ENCODE data around the gene HTT-AS. TPM values are rescaled to one million over a fixed set of nuclear protein-coding genes. Genes with fewer than 3 reads are reported as not detected.

HTT-AS gene
- total RNA-seq, 1 donor, result not detected

- no peak for TF ChIP-seq CTCF (IDR thresholded peaks at IDR 0.05; ENCODE audit: insufficient read depth, low read length)
- DNase-seq (ENCODE audit: low read depth), result no peak
- no peak overlapping the region for H3K4me3 ChIP-seq (ENCODE audit: low read depth, low read length)
Observed at GRCh38 chr4:3118312-3118711, 44.0 kb upstream of the HTT-AS start.

- TF ChIP-seq CTCF (IDR thresholded peaks at IDR 0.05; ENCODE audit: insufficient read depth, low read length), result no peak
- no peak for DNase-seq (ENCODE audit: low read depth)
- H3K4me3 ChIP-seq (ENCODE audit: low read depth, low read length), result no peak overlapping the region
Observed at GRCh38 chr4:3116955-3117354, 42.6 kb upstream of the HTT-AS start.

- no peak for TF ChIP-seq CTCF (IDR thresholded peaks at IDR 0.05; ENCODE audit: insufficient read depth, low read length)
- no peak for DNase-seq (ENCODE audit: low read depth)
- H3K4me3 ChIP-seq (ENCODE audit: low read depth, low read length), result no peak overlapping the region
Observed at GRCh38 chr4:3115637-3116270, 41.4 kb upstream of the HTT-AS start.

- peak; percentile 41 for DNase-seq (ENCODE audit: low read depth)
- no peak for TF ChIP-seq CTCF (IDR thresholded peaks at IDR 0.05; ENCODE audit: insufficient read depth, low read length)
- H3K4me3 ChIP-seq (ENCODE audit: low read depth, low read length), result no peak overlapping the region
Observed at GRCh38 chr4:3114377-3114776, 40.0 kb upstream of the HTT-AS start.

GRCh38 chr4:3112609-3113469 is 38.5 kb upstream of the HTT-AS start:
- peak; percentile 66 for DNase-seq (ENCODE audit: low read depth)
- no peak for TF ChIP-seq CTCF (IDR thresholded peaks at IDR 0.05; ENCODE audit: insufficient read depth, low read length)

GRCh38 chr4:3112201-3112600 is 37.9 kb upstream of the HTT-AS start:
- no peak for TF ChIP-seq CTCF (IDR thresholded peaks at IDR 0.05; ENCODE audit: insufficient read depth, low read length)
- no peak for DNase-seq (ENCODE audit: low read depth)
- no peak overlapping the region for H3K4me3 ChIP-seq (ENCODE audit: low read depth, low read length)

More at GRCh38 chr4:3112609-3113469, 38.5 kb upstream of the HTT-AS start:
- no peak overlapping the region for H3K4me3 ChIP-seq (ENCODE audit: low read depth, low read length)

All from fibroblast of the aortic adventitia (primary cell).